ENCODE results near the gene WASF2. TPM values are rescaled to one million over a fixed set of nuclear protein-coding genes. Genes with fewer than 3 reads are reported as not detected.

The WASF2 gene
- total RNA-seq, 5 donors from 2014 or later (not counting 1 experiment from before 2014, with no cell fraction given) = 145 to 161 (median 156) TPM

DNA sequence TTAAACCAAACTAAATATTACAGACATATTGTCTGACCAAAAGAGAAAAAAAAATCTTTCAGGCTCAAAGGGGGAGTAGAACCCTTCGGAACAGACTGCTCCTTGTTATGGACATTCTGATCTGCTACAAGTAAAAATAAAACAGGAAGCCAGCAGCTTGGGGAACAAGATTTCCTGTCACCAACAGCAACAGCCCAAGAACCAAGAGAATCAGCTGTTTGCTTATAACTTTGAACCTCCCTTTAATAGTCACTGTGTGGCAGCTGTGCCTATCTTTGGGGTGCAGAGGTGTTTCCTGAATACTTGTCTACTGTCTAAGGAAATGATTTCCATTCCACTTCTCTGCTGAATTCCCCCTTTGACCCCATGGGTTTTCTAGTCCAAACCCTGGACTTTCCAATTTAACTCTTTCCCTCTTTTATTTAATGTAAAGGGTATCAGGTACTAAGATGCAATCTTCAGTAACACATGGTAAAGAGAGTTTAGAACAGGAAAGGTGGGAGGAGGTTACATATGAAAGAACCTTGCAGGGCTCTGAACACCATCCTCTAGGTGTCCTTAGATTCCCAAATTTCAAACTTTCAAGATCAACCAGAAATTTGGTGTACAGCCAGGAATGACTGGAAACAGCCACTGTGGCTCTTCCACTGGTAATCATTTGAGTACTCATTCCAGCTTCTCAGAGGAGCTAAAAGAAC, 58.9 kb downstream of the WASF2 start:
- peak overlapping the region in 1 of 2 donors; percentile 40 for H3K4me3 ChIP-seq (ENCODE audit: control insufficient read depth in 1 of 2, extremely low read depth in 1 of 2, low read length in 1 of 2)
- H3K4me3 Mint-ChIP-seq = peak overlapping the region; percentile 31 to 74 (median 64)
- H3K36me3 ChIP-seq (ENCODE audit: control insufficient read depth in 2 of 2, extremely low read depth in 1 of 2, insufficient read depth in 1 of 2, low read length in 1 of 2) = peaks cover 7 to 25% of the 10 kb centered on the region in 2 donors
- no peaks in the 10 kb centered on the region for H3K9me3 ChIP-seq
- no peaks in the 10 kb centered on the region for H3K9me3 Mint-ChIP-seq
- peak in 27 of 35 experiments; percentile 5 to 66 (median 17) for DNase-seq
- H3K36me3 Mint-ChIP-seq = peaks cover 21% of the 10 kb centered on the region
- peaks cover 60 to 80% of the 10 kb centered on the region in 2 experiments for H3K4me1 ChIP-seq (ENCODE audit: control insufficient read depth in 1 of 2, extremely low read depth in 1 of 2, insufficient read depth in 2 of 2, low read length in 2 of 2)
- no peaks in the 10 kb centered on the region for H3K27me3 ChIP-seq (replicated peaks in 1 of 2; ENCODE audit: control insufficient read depth in 2 of 2, extremely low read depth in 1 of 2, insufficient read depth in 2 of 2, low read length in 1 of 2)
- H3K4me1 Mint-ChIP-seq = peaks cover 85 to 88% (median 85%) of the 10 kb centered on the region in 3 donors
- no CpG with 5 or more reads among the region's 1 CpG for WGBS (ENCODE audit: insufficient coverage)
- ChIA-PET CTCF (interaction anchor here in 1 of 2 donors (0.6 to 2.2 kb wide), 7 partner anchors 14 to 269 kb away, joined by 3 to 10 read pairs (median 3); partner anchors contain the start of gene WASF2), POLR2A (interaction anchor here (0.5 to 0.6 kb wide), 5 partner anchors 11 to 97 kb away, joined by 3 to 11 read pairs (median 3); no protein-coding TSS in a partner anchor)
- peak overlapping the region; percentile 45 for H3K27ac ChIP-seq (ENCODE audit: low read length)
- ATAC-seq (replicated peaks in 1 of 4) = peak; percentile 83 to 92 (median 88)
- H3K27ac Mint-ChIP-seq = peak overlapping the region; percentile 88 to 91
- no peaks in the 10 kb centered on the region for H3K27me3 Mint-ChIP-seq

DNA sequence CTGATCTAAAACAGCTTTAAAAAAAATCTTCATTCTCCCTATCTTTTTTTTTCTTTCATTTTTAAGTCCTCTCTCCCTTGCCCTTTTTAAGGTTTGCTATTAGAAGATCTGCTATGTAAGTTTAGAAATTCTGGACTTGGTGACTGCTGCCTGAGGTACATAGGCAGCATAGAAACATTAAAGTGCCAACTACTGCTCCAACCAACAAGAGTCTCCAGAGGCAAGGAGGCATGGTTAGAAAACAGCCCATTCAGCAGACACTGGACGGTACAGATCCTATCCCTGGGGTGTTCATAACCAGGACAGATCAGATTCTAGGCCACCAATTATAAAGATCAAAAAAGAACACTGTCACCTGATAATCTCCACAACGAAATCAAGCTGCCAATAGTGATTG, 60.9 kb downstream of the WASF2 start:
- no peaks in the 10 kb centered on the region for H3K27me3 Mint-ChIP-seq
- H3K27ac Mint-ChIP-seq = peak overlapping the region; percentile 88 to 94
- ATAC-seq (replicated peaks in 1 of 4) = no peak
- H3K4me1 Mint-ChIP-seq = peaks cover 78 to 82% (median 81%) of the 10 kb centered on the region in 3 donors
- no CpG with 5 or more reads among the region's 2 CpGs for WGBS (ENCODE audit: insufficient coverage)
- ChIA-PET POLR2A (interaction anchor here (0.6 to 0.9 kb wide), 6 partner anchors 10 to 1297 kb away, joined by 3 to 7 read pairs (median 3); no protein-coding TSS in a partner anchor), CTCF (interaction anchor here (0.6 to 2.2 kb wide), 8 partner anchors 10 to 174 kb away, joined by 3 to 10 read pairs (median 4); no protein-coding TSS in a partner anchor)
- Histone ChIP-seq H3K27me3 (replicated peaks in 1 of 2; ENCODE audit: control insufficient read depth in 2 of 2, extremely low read depth in 1 of 2, insufficient read depth in 2 of 2, low read length in 1 of 2) (no peaks in the 10 kb centered on the region), H3K4me1 (ENCODE audit: control insufficient read depth in 1 of 2, extremely low read depth in 1 of 2, insufficient read depth in 2 of 2, low read length in 2 of 2) (peaks cover 60 to 71% of the 10 kb centered on the region in 2 experiments), H3K9me3 (no peaks in the 10 kb centered on the region), H3K27ac (ENCODE audit: low read length) (peak overlapping the region; percentile 43), H3K36me3 (ENCODE audit: control insufficient read depth in 2 of 2, extremely low read depth in 1 of 2, insufficient read depth in 1 of 2, low read length in 1 of 2) (peaks cover 11 to 31% of the 10 kb centered on the region in 2 donors), H3K4me3 (ENCODE audit: control insufficient read depth in 1 of 2, extremely low read depth in 1 of 2, low read length in 1 of 2) (peak overlapping the region in 1 of 2 donors; percentile 51)
- peak overlapping the region; percentile 62 to 74 (median 64) for H3K4me3 Mint-ChIP-seq
- no peak for DNase-seq
- peaks cover 26% of the 10 kb centered on the region for H3K36me3 Mint-ChIP-seq
- H3K9me3 Mint-ChIP-seq = no peaks in the 10 kb centered on the region

GRCh38 chr1:27428316-27429028, 61.5 kb downstream of the WASF2 start:
- Histone ChIP-seq H3K27ac (ENCODE audit: low read length) (peak overlapping the region; percentile 43), H3K4me1 (ENCODE audit: control insufficient read depth in 1 of 2, extremely low read depth in 1 of 2, insufficient read depth in 2 of 2, low read length in 2 of 2) (peaks cover 60 to 69% of the 10 kb centered on the region in 2 experiments), H3K4me3 (ENCODE audit: control insufficient read depth in 1 of 2, extremely low read depth in 1 of 2, low read length in 1 of 2) (peak overlapping the region; percentile 9 to 51), H3K36me3 (ENCODE audit: control insufficient read depth in 2 of 2, extremely low read depth in 1 of 2, insufficient read depth in 1 of 2, low read length in 1 of 2) (peaks cover 11 to 31% of the 10 kb centered on the region in 2 donors), H3K27me3 (replicated peaks in 1 of 2; ENCODE audit: control insufficient read depth in 2 of 2, extremely low read depth in 1 of 2, insufficient read depth in 2 of 2, low read length in 1 of 2) (no peaks in the 10 kb centered on the region), H3K9me3 (no peaks in the 10 kb centered on the region)
- ATAC-seq (replicated peaks in 1 of 4) = peak; percentile 22 to 34 (median 30)
- Mint-ChIP-seq H3K4me3 (peak overlapping the region; percentile 62 to 74 (median 64)), H3K36me3 (peaks cover 26% of the 10 kb centered on the region), H3K27ac (peak overlapping the region; percentile 88 to 94), H3K27me3 (no peaks in the 10 kb centered on the region), H3K4me1 (peaks cover 76 to 82% (median 81%) of the 10 kb centered on the region in 3 donors), H3K9me3 (no peaks in the 10 kb centered on the region)
- CTCF ChIA-PET = interaction anchor here (0.5 to 2.2 kb wide), 10 partner anchors 14 to 301 kb away, joined by 3 to 10 read pairs (median 4); no protein-coding TSS in a partner anchor
- 53% methylated on average over 3 of the region's 17 CpGs for WGBS (ENCODE audit: insufficient coverage)
- peak in 1 of 35 experiments; percentile 9 for DNase-seq
- POLR2A ChIA-PET = interaction anchor here (0.6 kb wide), 4 partner anchors 9 to 1297 kb away, joined by 3 to 7 read pairs (median 3); no protein-coding TSS in a partner anchor

GRCh38 chr1:27427816-27428315, 62.1 kb downstream of the WASF2 start:
- Histone ChIP-seq H3K36me3 (ENCODE audit: control insufficient read depth in 2 of 2, extremely low read depth in 1 of 2, insufficient read depth in 1 of 2, low read length in 1 of 2) (peaks cover 11 to 31% of the 10 kb centered on the region in 2 donors), H3K4me1 (ENCODE audit: control insufficient read depth in 1 of 2, extremely low read depth in 1 of 2, insufficient read depth in 2 of 2, low read length in 2 of 2) (peaks cover 58 to 71% of the 10 kb centered on the region in 2 experiments), H3K27me3 (replicated peaks in 1 of 2; ENCODE audit: control insufficient read depth in 2 of 2, extremely low read depth in 1 of 2, insufficient read depth in 2 of 2, low read length in 1 of 2) (no peaks in the 10 kb centered on the region), H3K27ac (ENCODE audit: low read length) (no peak overlapping the region), H3K9me3 (no peaks in the 10 kb centered on the region), H3K4me3 (ENCODE audit: control insufficient read depth in 1 of 2, extremely low read depth in 1 of 2, low read length in 1 of 2) (no peak overlapping the region)
- ChIA-PET POLR2A (no interaction called here), CTCF (interaction anchor here in 1 of 2 donors (0.5 to 1.1 kb wide), 3 partner anchors 15 to 301 kb away, joined by 3 to 5 read pairs (median 4); no protein-coding TSS in a partner anchor)
- Mint-ChIP-seq H3K27ac (peak overlapping the region; percentile 88 to 94), H3K4me1 (peaks cover 71 to 77% (median 77%) of the 10 kb centered on the region in 3 donors), H3K9me3 (no peaks in the 10 kb centered on the region), H3K27me3 (no peaks in the 10 kb centered on the region), H3K4me3 (peak overlapping the region; percentile 62 to 74 (median 64)), H3K36me3 (peaks cover 26% of the 10 kb centered on the region)
- ATAC-seq (replicated peaks in 1 of 4) (no peak), DNase-seq (no peak)
- no CpG with 5 or more reads among the region's 2 CpGs for WGBS (ENCODE audit: insufficient coverage)

GRCh38 chr1:27427329-27427728, 62.6 kb downstream of the WASF2 start:
- CTCF ChIA-PET = no interaction called here
- DNase-seq = no peak
- H3K36me3 ChIP-seq (ENCODE audit: control insufficient read depth in 2 of 2, extremely low read depth in 1 of 2, insufficient read depth in 1 of 2, low read length in 1 of 2) = peaks cover 11 to 31% of the 10 kb centered on the region in 2 donors
- Mint-ChIP-seq H3K27me3 (no peaks in the 10 kb centered on the region), H3K4me1 (peaks cover 76 to 81% (median 79%) of the 10 kb centered on the region in 3 donors), H3K27ac (peak overlapping the region; percentile 88 to 94), H3K36me3 (peaks cover 26% of the 10 kb centered on the region), H3K9me3 (no peaks in the 10 kb centered on the region), H3K4me3 (peak overlapping the region in 1 of 3 donors; percentile 74)
- no peaks in the 10 kb centered on the region for H3K27me3 ChIP-seq (replicated peaks in 1 of 2; ENCODE audit: control insufficient read depth in 2 of 2, extremely low read depth in 1 of 2, insufficient read depth in 2 of 2, low read length in 1 of 2)
- POLR2A ChIA-PET = no interaction called here
- no CpG with 5 or more reads among the region's 2 CpGs for WGBS (ENCODE audit: insufficient coverage)
- no peak overlapping the region for H3K27ac ChIP-seq (ENCODE audit: low read length)
- ATAC-seq (replicated peaks in 1 of 4) = no peak
- H3K4me3 ChIP-seq (ENCODE audit: control insufficient read depth in 1 of 2, extremely low read depth in 1 of 2, low read length in 1 of 2) = no peak overlapping the region
- peaks cover 60 to 72% of the 10 kb centered on the region in 2 experiments for H3K4me1 ChIP-seq (ENCODE audit: control insufficient read depth in 1 of 2, extremely low read depth in 1 of 2, insufficient read depth in 2 of 2, low read length in 2 of 2)
- no peaks in the 10 kb centered on the region for H3K9me3 ChIP-seq
